Measurements from ENCODE around the gene CNKSR3. TPM values are rescaled to one million over a fixed set of nuclear protein-coding genes. Genes with fewer than 3 reads are reported as not detected.

The CNKSR3 gene
- total and polyA plus RNA-seq, 2 of the 8 experiments (the other 6 are each of a cell fraction or from before 2014, with no cell fraction given), result 1.2 to 6.2 TPM

- no peak overlapping the region for H3K56ac ChIP-seq (replicated peaks; ENCODE audit: insufficient read length, low read depth, low read length)
- DNase-seq (ENCODE audit: low read depth in 1 of 2, low spot score in 2 of 2) (no peak), FAIRE-seq (no peak)
- no peak overlapping the region for H3K18ac ChIP-seq (ENCODE audit: extremely low read depth, low read length)
- no peak overlapping the region for H3K27ac ChIP-seq (ENCODE audit: low read depth, low read length)
- H3K4me2 ChIP-seq (ENCODE audit: insufficient read depth in 1 of 2, low read depth in 2 of 2, low read length in 2 of 2), result no peak overlapping the region
- no peaks in the 10 kb centered on the region for H3K79me2 ChIP-seq (ENCODE audit: control insufficient read depth in 1 of 2, insufficient read depth in 2 of 2, low read length in 2 of 2)
- H3K9me3 ChIP-seq (ENCODE audit: insufficient read depth in 2 of 2, low read depth in 1 of 2, low read length in 1 of 2), result no peaks in the 10 kb centered on the region
- no peak overlapping the region for H2BK12ac ChIP-seq (ENCODE audit: low read depth, low read length)
- POLR2A ChIA-PET (ENCODE audit: partially characterized antibody), result interaction anchor here (1.0 kb wide), 1 partner anchor 26 kb away, joined by 3 read pairs; no protein-coding TSS in a partner anchor
- H3K4ac ChIP-seq (replicated peaks; ENCODE audit: insufficient read length, low read depth, low read length), result no peak overlapping the region
- CTCF ChIA-PET (ENCODE audit: partially characterized antibody), result interaction anchor here (1.0 kb wide), 1 partner anchor 30 kb away, joined by 4 read pairs; no protein-coding TSS in a partner anchor
- H3K36me3 ChIP-seq (ENCODE audit: control insufficient read depth in 2 of 4, insufficient read depth in 4 of 4, low read length in 3 of 4), result no peaks in the 10 kb centered on the region
- H2BK120ac ChIP-seq (replicated peaks; ENCODE audit: low read depth, low read length), result no peak overlapping the region
- no peaks in the 10 kb centered on the region for H3K23me2 ChIP-seq (ENCODE audit: low read depth, low read length)
- no peak overlapping the region for H2BK5ac ChIP-seq (ENCODE audit: low read depth, low read length)
- H3K79me1 ChIP-seq (ENCODE audit: low read depth, low read length), result no peaks in the 10 kb centered on the region
- H3K4me3 ChIP-seq (ENCODE audit: extremely low read depth in 1 of 4, insufficient read depth in 2 of 4, low read depth in 3 of 4, low read length in 4 of 4), result no peak overlapping the region
- no peak overlapping the region for H4K5ac ChIP-seq (ENCODE audit: insufficient read length, low read depth, low read length)
- no peaks in the 10 kb centered on the region for H4K20me1 ChIP-seq (replicated peaks in 1 of 2; ENCODE audit: control insufficient read depth in 1 of 2, insufficient read depth in 2 of 2, low read length in 2 of 2)
- no peak overlapping the region for H2AFZ ChIP-seq (ENCODE audit: low read length)
- no peak overlapping the region for H3K9ac ChIP-seq (replicated peaks in 1 of 4; ENCODE audit: extremely low read depth in 1 of 4, low read depth in 3 of 4, low read length in 3 of 4)
- H3K27me3 ChIP-seq (replicated peaks in 1 of 4; ENCODE audit: control insufficient read depth in 3 of 4, extremely low read depth in 1 of 4, insufficient read depth in 3 of 4, low read length in 3 of 4), result no peaks in the 10 kb centered on the region
- WGBS, 2 experiments (ENCODE audit: extremely low coverage in 1 of 2, insufficient coverage in 1 of 2, insufficient read length in 1 of 2, insufficient replicate concordance in 2 of 2, low coverage in 1 of 2, low lambda C conversion rate in 2 of 2, missing lambda C conversion rate in 1 of 2), result 81% methylated on average over 5 of the region's 5 CpGs; no CpG with 5 or more reads in 1 of the 2 experiments
- H2BK20ac ChIP-seq (ENCODE audit: low read length), result no peak overlapping the region
- H2AK5ac ChIP-seq (ENCODE audit: low read depth, low read length), result no peak overlapping the region
- H4K8ac ChIP-seq (ENCODE audit: extremely low read depth, insufficient read depth, low read length), result no peak overlapping the region
- H3K4me1 ChIP-seq (replicated peaks in 1 of 4; ENCODE audit: control insufficient read depth in 3 of 4, insufficient read depth in 4 of 4, low read length in 3 of 4), result peaks cover 3 to 15% (median 8%) of the 10 kb centered on the region in 4 experiments; a peak in 5 of 7 replicates
- H3K14ac ChIP-seq (ENCODE audit: insufficient read length), result no peak overlapping the region
- H2BK15ac ChIP-seq (ENCODE audit: low read length), result no peak overlapping the region
- no peak overlapping the region for H4K91ac ChIP-seq (replicated peaks; ENCODE audit: insufficient read length, low read length)
- no peak overlapping the region for H3K23ac ChIP-seq (ENCODE audit: insufficient read length)
- TF ChIP-seq E2F6 (IDR thresholded peaks at IDR 0.05), result no peak
- TF ChIP-seq KDM4A (IDR thresholded peaks at IDR 0.05; ENCODE audit: low read depth, low read length, severe bottlenecking), result no peak
- TF ChIP-seq CHD1 (IDR thresholded peaks at IDR 0.05; ENCODE audit: low read depth, low read length), result no peak
- no peak for TF ChIP-seq TBP (IDR thresholded peaks at IDR 0.05; ENCODE audit: low read depth, low read length)
- TF ChIP-seq CBX5 (IDR thresholded peaks at IDR 0.05; ENCODE audit: low read depth, low read length), result no peak
- TF ChIP-seq RNF2 (IDR thresholded peaks at IDR 0.05; ENCODE audit: borderline replicate concordance, low read depth, low read length, missing control alignments, poor library complexity, severe bottlenecking), result no peak
- TF ChIP-seq, protein P1, sequence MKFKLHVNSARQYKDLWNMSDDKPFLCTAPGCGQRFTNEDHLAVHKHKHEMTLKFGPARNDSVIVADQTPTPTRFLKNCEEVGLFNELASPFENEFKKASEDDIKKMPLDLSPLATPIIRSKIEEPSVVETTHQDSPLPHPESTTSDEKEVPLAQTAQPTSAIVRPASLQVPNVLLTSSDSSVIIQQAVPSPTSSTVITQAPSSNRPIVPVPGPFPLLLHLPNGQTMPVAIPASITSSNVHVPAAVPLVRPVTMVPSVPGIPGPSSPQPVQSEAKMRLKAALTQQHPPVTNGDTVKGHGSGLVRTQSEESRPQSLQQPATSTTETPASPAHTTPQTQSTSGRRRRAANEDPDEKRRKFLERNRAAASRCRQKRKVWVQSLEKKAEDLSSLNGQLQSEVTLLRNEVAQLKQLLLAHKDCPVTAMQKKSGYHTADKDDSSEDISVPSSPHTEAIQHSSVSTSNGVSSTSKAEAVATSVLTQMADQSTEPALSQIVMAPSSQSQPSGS (IDR thresholded peaks at IDR 0.05; ENCODE audit: low read length), result no peak
- TF ChIP-seq RXRA (IDR thresholded peaks at IDR 0.05; ENCODE audit: insufficient read depth, low read depth, low read length), result no peak
- no peak for TF ChIP-seq TEAD4 (IDR thresholded peaks at IDR 0.05; ENCODE audit: low read depth, low read length)
- no peak for TF ChIP-seq TAF1 (IDR thresholded peaks at IDR 0.05; ENCODE audit: low read depth, low read length)
- no peak for TF ChIP-seq MAX (IDR thresholded peaks at IDR 0.05)
These were observed 5.8 kb upstream of the CNKSR3 start for GRCh38 chr6:154516276-154516675.
